Endothelial cell of hepatic sinusoid (primary cell): ENCODE results near the gene APLF.
"Not testable (repeated sequence)": the region's sequence is repeated elsewhere in the genome, so short reads cannot be mapped to it uniquely, and the experiment has no call there.

Source experiments
- in situ Hi-C: cut with HindIII; loops from 2 replicates; pipeline ENCODE4 v1.10.0; 2017; ENCODE audit warnings: low sequenced_read_pairs

The APLF gene

GRCh38 chr2:68472796-68473414 lies 5.5 kb downstream of the APLF start:
- in situ Hi-C loops: no loop called here

- in situ Hi-C loops: loop anchor here (5.0 kb wide), 1 partner anchor 107 kb away; no protein-coding TSS in a partner anchor
Observed at GRCh38 chr2:68475110-68475509, 7.7 kb downstream of the APLF start.

DNA sequence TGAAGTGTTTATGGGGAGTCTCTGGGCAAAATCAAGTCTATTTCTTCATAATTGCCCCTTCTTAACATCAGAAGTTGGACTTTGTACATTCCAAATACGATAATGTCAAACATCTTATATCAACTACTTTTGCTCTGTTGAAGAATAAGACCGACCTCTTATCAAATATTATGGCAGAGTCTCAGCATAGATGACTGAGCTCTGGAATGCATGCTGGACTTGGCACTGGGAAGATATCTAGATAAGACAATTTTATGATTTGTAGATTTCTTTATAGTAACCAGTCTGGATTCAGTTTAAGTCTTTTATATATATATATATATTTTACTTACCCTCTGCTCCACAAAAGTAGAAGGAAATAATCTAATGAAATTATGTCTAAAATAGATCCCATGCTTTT lies 8.2 kb downstream of the APLF start:
- in situ Hi-C loops: loop anchor here (5.0 kb wide), 1 partner anchor 107 kb away; no protein-coding TSS in a partner anchor

DNA sequence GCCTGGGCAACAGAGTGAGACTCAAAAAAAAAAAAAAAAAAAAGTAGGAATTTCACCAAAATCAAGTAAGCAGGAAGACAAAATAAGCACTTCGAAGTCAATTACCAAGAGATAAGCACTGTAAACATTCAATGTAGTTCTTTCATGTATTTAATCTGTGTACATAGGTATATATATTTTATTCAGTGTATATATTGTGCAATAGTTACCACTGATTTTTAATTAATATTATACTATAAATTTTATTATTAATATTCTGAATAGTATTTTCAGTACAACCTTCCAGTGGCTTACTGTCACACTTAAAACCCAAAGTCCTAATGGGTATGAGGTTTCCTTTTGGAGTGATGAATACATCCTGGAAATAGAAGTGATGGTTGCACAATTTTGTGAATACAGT lies 9.1 kb downstream of the APLF start:
- in situ Hi-C loops: loop anchor here (5.0 kb wide), 1 partner anchor 106 kb away; no protein-coding TSS in a partner anchor

DNA sequence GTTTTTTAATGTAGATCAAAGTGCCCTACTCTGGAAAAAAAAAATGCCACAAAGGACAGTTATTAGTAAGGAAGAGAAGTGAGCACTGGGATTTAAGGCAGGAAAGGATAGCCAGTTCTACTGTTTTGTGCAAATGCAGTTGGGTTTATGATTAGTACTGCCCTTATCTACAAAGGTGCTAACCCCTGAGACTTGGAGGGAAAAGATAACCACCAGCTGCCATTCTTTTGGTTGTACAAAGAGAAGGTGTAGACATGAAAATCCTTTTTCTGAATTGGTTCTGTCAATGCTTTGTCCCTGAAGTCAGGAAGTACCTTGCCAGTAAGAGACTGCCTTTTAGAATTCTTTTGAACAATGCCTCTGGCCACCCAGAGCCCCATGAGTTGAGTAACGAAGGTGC lies 11.3 kb downstream of the APLF start:
- in situ Hi-C loops: loop anchor here (5.0 kb wide), 1 partner anchor 104 kb away; no protein-coding TSS in a partner anchor

DNA sequence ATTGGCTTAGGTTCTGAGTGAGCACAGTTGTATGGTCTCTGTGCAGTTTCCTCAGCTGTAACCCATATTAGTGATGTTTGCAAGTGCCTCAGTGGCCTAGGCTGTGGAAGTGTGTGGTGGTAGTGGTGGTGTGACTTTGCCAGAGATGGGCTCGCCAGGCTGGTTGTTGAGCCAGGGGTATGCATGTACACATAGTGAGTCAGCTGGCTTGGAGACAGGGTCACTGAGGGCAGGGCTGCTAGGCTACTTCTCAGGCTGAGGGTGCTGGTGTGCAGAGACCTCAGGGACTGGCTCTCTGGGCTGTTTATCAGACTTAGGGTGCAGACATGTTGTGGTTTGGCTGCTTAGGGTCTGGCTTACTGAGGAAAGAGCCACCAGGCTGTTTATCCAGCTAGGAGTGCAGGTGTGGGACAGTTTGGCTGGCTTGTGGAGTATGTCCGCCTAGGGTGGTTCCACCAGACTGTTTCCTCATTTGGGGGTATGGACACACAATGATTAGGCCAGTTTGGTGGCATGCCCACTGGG lies 15.0 kb downstream of the APLF start:
- in situ Hi-C loops: no loop called here

GRCh38 chr2:68483011-68483410 lies 15.6 kb downstream of the APLF start:
- in situ Hi-C loops: no loop called here

GRCh38 chr2:68487773-68488355 lies 20.5 kb downstream of the APLF start:
- in situ Hi-C loops: no loop called here

DNA sequence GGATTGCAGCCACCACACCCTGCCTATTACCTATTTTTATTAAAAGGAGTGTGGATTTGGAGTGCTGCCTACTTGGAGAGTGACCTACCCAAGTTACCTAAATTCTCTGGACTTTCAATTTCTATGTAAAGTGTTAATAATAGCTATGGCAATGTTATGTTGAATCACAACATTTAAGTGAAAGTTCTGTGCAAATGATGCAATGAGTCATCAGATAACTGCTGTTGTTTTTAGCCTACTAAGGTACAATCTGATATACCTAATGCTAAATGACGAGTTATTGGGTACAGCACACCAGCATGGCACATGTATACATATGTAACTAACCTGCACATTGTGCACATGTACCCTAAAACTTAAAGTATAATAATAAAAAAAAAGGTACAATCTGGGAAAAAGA lies 21.2 kb downstream of the APLF start:
- in situ Hi-C loops: not testable (repeated sequence)

DNA sequence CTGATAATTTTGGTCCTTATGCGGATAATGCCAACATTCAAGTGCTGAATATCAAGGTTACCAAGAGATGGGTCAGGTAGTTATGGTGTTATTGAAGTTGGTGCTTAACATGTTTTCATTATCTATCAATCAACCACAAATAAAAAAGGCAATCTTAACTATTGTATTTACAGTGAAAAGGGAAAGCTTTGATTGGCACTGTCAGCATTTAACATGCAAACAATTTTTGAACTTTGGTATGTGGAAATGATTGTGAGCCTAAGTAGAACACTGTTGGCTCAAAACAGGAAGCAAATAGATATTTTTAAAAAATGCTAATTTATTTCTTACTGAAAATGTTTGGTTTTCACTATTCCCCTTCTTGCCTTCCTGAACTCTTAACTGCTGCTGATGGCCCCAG lies 21.9 kb downstream of the APLF start:
- in situ Hi-C loops: no loop called here

DNA sequence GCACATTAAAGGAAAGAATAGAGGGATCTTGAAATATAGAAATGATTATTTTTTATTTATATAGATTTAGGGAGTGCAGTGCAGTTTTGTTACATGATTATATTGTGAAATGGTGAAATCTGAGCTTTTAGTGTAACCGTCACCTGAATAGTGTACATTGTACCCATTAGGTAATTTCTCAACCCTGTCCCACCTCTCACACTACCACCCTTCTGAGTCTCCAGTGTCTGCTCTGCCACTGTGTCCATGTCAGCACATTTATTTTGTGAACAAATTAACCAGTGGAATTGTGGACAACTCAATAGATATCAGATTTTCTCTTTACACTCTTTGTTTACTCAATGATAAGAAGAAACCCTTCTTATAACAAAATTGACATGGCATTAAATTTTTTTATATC lies 24.2 kb downstream of the APLF start:
- in situ Hi-C loops: no loop called here

DNA sequence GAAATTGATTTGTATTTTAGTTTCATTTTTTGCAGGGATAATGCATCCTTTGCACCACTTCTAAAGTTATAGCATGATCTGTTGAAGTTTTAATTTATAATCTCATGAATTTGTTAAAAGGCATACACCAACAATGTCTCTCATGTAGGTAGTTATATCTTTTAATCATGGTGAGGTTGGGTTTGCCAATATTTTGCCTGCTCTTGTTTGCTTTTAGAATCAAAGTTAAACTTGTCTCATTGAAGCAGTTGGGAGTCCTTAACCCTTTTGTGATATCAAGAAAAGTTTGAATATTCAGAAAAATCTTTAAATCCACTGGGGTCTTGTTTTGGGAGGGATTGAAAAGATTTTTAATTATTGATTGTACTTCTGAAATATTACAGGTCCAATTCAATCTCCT lies 31.7 kb downstream of the APLF start:
- in situ Hi-C loops: no loop called here

GRCh38 chr2:68500649-68501048 lies 33.3 kb downstream of the APLF start:
- in situ Hi-C loops: no loop called here

DNA sequence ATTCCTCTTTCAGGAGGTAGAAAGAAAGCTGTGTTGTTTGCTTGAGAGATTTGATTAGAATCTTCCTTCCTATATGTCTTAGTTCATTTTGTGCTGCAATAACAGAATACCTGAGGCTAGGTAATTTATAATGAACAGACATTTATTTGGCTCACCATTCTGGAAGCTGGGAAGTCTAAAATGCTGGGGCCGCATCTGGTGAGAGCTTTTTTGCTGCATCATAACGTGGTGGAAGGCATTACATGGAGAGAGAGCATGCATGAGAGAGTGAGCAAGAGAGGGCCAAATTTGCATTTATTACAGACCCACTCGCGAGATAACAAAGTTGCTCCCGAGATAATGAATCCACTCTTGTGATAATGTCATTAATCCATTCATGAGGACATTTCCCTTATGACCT lies 34.4 kb downstream of the APLF start:
- in situ Hi-C loops: no loop called here

GRCh38 chr2:68505603-68506159 lies 38.3 kb downstream of the APLF start:
- in situ Hi-C loops: no loop called here

DNA sequence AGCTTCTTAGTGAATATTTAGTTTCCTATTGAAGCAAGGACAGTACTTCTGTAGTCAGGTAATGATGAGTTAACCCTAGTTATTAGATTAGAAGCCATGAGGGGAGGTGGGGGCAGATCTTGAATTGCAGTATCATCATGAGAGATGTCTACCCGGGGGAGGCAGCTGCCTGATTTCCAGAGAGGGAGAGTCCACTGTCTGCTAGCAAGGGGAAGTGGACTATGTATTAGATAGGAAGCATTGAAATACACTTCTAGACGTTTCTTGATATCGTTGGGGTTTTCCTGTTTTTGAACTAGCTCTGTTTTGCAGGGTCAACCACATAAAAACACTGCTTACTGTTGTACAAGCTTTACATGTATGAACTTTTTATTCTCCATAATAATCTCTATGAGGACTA lies 38.8 kb downstream of the APLF start:
- in situ Hi-C loops: no loop called here

DNA sequence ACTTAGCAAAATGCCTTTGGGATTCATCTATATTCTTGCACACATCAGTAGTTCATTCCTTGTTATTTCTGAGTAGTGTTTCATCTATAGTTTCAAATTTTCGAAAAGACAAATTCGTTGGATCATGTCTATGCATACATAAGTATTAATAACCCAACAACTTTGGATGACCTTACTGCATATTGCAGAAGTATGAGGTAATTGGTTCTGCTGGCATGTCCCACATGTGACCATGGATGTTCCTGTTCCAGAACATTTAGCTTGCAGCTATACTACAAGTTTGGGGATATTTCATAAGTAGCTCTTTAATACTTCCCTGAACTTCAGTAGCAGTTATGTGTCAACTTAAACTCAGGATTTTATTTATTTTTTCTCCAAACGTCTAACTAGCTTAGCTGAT lies 44.9 kb downstream of the APLF start:
- in situ Hi-C loops: no loop called here

- in situ Hi-C loops: no loop called here
Observed at GRCh38 chr2:68512966-68513365, 45.6 kb downstream of the APLF start.

DNA sequence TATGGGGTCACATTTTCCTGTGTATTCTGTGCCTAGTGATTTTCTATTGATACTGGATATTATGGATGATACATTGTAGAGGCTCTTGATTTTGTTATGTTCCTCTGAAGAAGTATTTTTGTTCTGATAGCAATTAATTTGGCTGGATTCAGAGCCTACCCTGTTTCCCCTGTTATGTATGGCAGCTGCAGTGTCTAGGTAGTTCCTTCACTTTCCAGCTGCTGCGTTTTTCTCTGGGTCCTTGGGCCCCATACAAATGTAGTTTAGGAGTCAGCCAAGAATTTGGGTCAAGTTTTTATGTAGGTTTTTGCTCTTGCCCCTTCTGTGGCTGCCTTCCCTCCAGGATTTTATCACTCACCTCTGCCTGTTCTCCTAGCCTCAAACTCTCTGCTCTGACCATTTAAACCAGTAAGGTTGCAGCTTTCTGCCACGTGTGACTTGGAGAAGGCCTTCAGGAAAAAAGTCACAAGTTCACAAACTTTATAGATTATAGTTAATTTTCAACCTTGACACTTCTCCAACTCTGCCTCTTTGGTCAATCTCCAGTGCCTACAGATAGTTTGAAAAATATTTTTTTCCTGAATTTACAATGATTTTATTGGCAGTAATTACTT lies 47.0 kb downstream of the APLF start:
- in situ Hi-C loops: no loop called here

DNA sequence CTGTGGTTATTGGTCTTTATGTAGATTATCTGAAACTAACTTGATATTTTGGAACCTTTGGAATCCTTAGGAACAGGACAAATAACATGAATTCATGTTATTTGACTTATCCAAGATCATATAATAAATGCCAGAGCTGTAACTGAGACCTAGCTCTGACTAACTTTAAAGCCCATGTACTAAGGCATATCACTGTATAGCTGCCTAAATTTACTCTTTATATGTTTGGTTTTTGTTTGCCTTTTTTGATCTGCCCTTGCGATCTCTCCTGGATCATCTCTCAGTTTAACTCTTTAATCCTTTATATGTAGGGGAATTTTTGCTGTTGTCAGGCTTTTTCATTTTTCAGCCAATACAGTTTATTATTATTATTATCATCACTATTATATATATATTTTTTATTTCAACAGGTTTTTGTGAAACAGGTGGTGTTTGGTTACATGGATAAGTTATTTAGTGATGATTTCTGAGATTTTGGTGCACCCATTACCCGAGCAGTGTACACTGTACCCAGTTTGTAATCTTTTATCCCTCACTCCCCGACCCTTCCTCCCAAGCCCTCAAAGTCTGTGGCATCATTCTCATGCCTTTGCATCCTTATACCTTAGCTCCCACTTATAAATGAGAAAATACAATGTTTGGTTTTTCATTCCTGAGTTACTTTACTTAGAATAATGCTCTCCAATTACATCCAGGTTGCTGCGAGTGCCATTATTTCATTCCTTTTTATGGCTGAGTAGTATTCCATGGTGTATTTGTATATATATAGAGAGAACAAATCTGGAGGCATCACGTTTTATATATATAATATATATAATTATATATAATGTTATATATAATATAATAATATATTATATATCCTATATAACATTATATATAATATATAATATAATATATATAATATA lies 48.9 kb downstream of the APLF start:
- in situ Hi-C loops: no loop called here

DNA sequence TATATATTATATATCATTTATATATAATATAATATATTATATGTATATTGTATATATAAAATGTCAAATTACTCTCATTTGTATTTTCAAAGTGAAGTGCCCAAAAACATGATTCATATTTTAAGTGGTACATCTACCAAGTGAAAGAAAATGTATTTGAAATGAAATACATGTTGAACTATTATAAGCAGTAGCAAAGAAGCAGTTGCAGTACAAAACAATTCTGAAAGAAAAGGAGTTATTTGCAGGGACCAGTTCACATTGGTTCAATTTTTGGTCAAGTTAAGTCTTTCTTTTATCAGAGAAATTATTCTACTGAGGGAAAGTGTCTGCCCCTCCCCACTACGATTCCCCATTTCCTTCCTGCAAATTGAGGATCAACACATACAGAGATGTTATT lies 51.9 kb downstream of the APLF start:
- in situ Hi-C loops: no loop called here
